IMR-90 (cell line): ENCODE results near the gene CCL28. TPM values are rescaled to one million over a fixed set of nuclear protein-coding genes. Genes with fewer than 3 reads are reported as not detected.

Experiments used
- ATAC-seq: fragments of 200-7000 bp; cut with Tn5 transposase; 2 replicates; pipeline ENCODE4 v1.9.1; 2020; ENCODE audit warnings: low read depth, mild to moderate bottlenecking, moderate library complexity
- BruUV-seq: library from RNA; stranded (reverse); fragments of 400-500 nt; replicated peaks from 2 replicates; lab custom pipeline; 2021; lab: Mats Ljungman, UMichigan
- CTCF ChIA-PET: fragments of 300-600 bp; formaldehyde crosslinking; extraction: SDS; loops from one replicate; lab custom pipeline; 2021; ENCODE audit warnings: antibody characterized with exemption; lab: Yijun Ruan, JAX
- POLR2A ChIA-PET: fragments of 300-600 bp; sonication (Branson Sonifier 250); formaldehyde crosslinking; loops from one replicate; lab custom pipeline; 2022; ENCODE audit warnings: antibody characterized with exemption; ENCODE audit not compliant: unreplicated experiment; lab: Charles Lee
- DNase-seq: peaks from one replicate; pipeline ENCODE4 v3.0.0; 2013
- H2AFZ ChIP-seq: replicated peaks from 2 replicates; pipeline ENCODE3; 2013; ENCODE audit warnings: low read length, mild to moderate bottlenecking; ENCODE audit not compliant: poor library complexity
- H2AK5ac ChIP-seq: 2 replicates; pipeline ENCODE4 v1.6.1; 2013; ENCODE audit warnings: low read depth, low read length, inconsistent platforms
- H2AK9ac ChIP-seq: replicated peaks from 2 replicates; pipeline ENCODE3; 2013; ENCODE audit warnings: mild to moderate bottlenecking, low read depth, low read length, moderate library complexity; ENCODE audit not compliant: poor library complexity
- H2BK120ac ChIP-seq: 2 replicates; pipeline ENCODE4 v1.6.1; 2013; ENCODE audit warnings: low read depth, low read length, inconsistent platforms
- H2BK15ac ChIP-seq: 3 replicates; pipeline ENCODE4 v1.6.1; 2013; ENCODE audit warnings: low read depth, low read length, inconsistent platforms
- H2BK20ac ChIP-seq: 2 replicates; pipeline ENCODE4 v1.6.1; 2013; ENCODE audit warnings: low read depth, mild to moderate bottlenecking, inconsistent platforms, low read length, moderate library complexity
- H2BK5ac ChIP-seq: 2 replicates; pipeline ENCODE4 v1.6.1; 2013; ENCODE audit warnings: mild to moderate bottlenecking, low read depth, low read length, inconsistent platforms; ENCODE audit not compliant: poor library complexity, severe bottlenecking
- H3K14ac ChIP-seq: replicated peaks from 2 replicates; pipeline ENCODE4 v1.6.1; 2013; ENCODE audit warnings: low read depth, low read length, inconsistent platforms
- H3K18ac ChIP-seq: 2 replicates; pipeline ENCODE4 v1.6.1; 2013; ENCODE audit warnings: low read depth, low read length, control low read depth
- H3K23ac ChIP-seq: 2 replicates; pipeline ENCODE4 v1.6.1; 2013; ENCODE audit warnings: low read depth, low read length, inconsistent platforms
- H3K27ac ChIP-seq: 2 replicates; pipeline ENCODE4 v1.5.1; 2013; ENCODE audit warnings: mild to moderate bottlenecking, control low read depth, low read length; ENCODE audit not compliant: insufficient read depth
- H3K27me3 ChIP-seq: 2 replicates; pipeline ENCODE4 v1.6.1; 2013; ENCODE audit warnings: low read length; ENCODE audit not compliant: control insufficient read depth, insufficient read depth
- H3K36me3 ChIP-seq: 2 replicates; pipeline ENCODE4 v1.6.1; 2013; ENCODE audit warnings: low read length, mixed read lengths; ENCODE audit not compliant: control insufficient read depth, insufficient read depth
- H3K4ac ChIP-seq: 2 replicates; pipeline ENCODE4 v1.6.1; 2013; ENCODE audit warnings: low read depth, low read length, inconsistent platforms
- H3K4me1 ChIP-seq: 2 replicates; pipeline ENCODE4 v1.6.1; 2013; ENCODE audit warnings: low read length, mixed read lengths; ENCODE audit not compliant: control insufficient read depth, insufficient read depth
- H3K4me2 ChIP-seq: 2 replicates; pipeline ENCODE4 v1.6.1; 2013; ENCODE audit warnings: low read depth, mild to moderate bottlenecking, control low read depth, low read length, moderate library complexity
- H3K4me3 ChIP-seq: 2 replicates; pipeline ENCODE4 v1.5.1; 2013; ENCODE audit warnings: low read depth, mild to moderate bottlenecking, control low read depth, low read length, moderate library complexity; ENCODE audit not compliant: insufficient read depth
- H3K56ac ChIP-seq: 2 replicates; pipeline ENCODE4 v1.6.1; 2013; ENCODE audit warnings: low read length, inconsistent platforms; ENCODE audit not compliant: insufficient read depth; ENCODE audit errors: extremely low read depth
- H3K79me1 ChIP-seq, 2 experiments: 2 replicates each; pipeline ENCODE4 v1.6.1; 2013; ENCODE audit warnings: low read length in 2 of 2, inconsistent platforms in 1 of 2, low read depth in 1 of 2
- H3K9ac ChIP-seq: 2 replicates; pipeline ENCODE4 v1.6.1; 2013; ENCODE audit warnings: low read depth, low read length, control low read depth
- H3K9me1 ChIP-seq: 2 replicates; pipeline ENCODE4 v1.6.1; 2013; ENCODE audit warnings: low read length, inconsistent platforms; ENCODE audit not compliant: insufficient read depth
- H3K9me3 ChIP-seq: 2 replicates; pipeline ENCODE4 v1.6.1; 2013; ENCODE audit warnings: low read length; ENCODE audit not compliant: control insufficient read depth, insufficient read depth
- H4K20me1 ChIP-seq: 2 replicates; pipeline ENCODE4 v1.6.1; 2013; ENCODE audit warnings: low read length, inconsistent platforms; ENCODE audit not compliant: insufficient read depth
- H4K5ac ChIP-seq: 2 replicates; pipeline ENCODE4 v1.6.1; 2013; ENCODE audit warnings: mild to moderate bottlenecking, low read depth, low read length, control low read depth
- H4K8ac ChIP-seq, 2 experiments: 2 replicates each; pipeline ENCODE4 v1.6.1; 2013; ENCODE audit warnings: low read depth in 2 of 2, low read length in 2 of 2, control low read depth in 1 of 2, inconsistent platforms in 1 of 2
- H4K91ac ChIP-seq: 2 replicates; pipeline ENCODE4 v1.6.1; 2013; ENCODE audit warnings: low read depth, low read length, inconsistent platforms; ENCODE audit not compliant: insufficient read depth
- CEBPB ChIP-seq: IDR thresholded peaks from 2 replicates; pipeline ENCODE4 v1.6.1; 2012; ENCODE audit warnings: low read depth, low read length, improper control_type of control experiment
- MAZ ChIP-seq: IDR thresholded peaks from 2 replicates; pipeline ENCODE4 v1.6.1; 2012; ENCODE audit warnings: low read depth, mild to moderate bottlenecking, low read length, improper control_type of control experiment, moderate library complexity, borderline replicate concordance
- NFE2L2 ChIP-seq: fragments of 150-350 bp; IDR thresholded peaks from 2 replicates; pipeline ENCODE4 v1.6.1; 2016; ENCODE audit warnings: low read depth, mild to moderate bottlenecking, low read length
- WGBS, 2 experiments: methylation state at CpG; one replicate each; pipeline versions ENCODE4 v1.1.5 to v1.1.7; 2013; ENCODE audit warnings: missing lambda C conversion rate in 2 of 2; ENCODE audit not compliant: insufficient read length in 1 of 2; ENCODE audit errors: extremely low coverage in 2 of 2; 5-methylcytosine and 5-hydroxymethylcytosine counted together
- dilution Hi-C: fragments of 300-500 bp; cut with HindIII; formaldehyde crosslinking; loops from one replicate; pipeline ENCODE4 v1.14.3; 2018; ENCODE audit warnings: low sequenced_read_pairs; ENCODE audit not compliant: unreplicated experiment
- in situ Hi-C: fragments of 300-500 bp; cut with MboI; formaldehyde crosslinking; loops from 3 replicates; pipeline ENCODE4 v1.14.3; 2019; ENCODE audit warnings: low sequenced_read_pairs, inconsistent platforms, mixed read lengths
- intact Hi-C: fragments of 100-400 bp; cut with micrococcal nuclease; formaldehyde crosslinking; loops from 2 replicates; pipeline ENCODE4 v1.10.0; 2022
- polyA plus RNA-seq, 3 experiments: library from polyadenylated mRNA; depleted of rRNA; stranded (reverse); fragments of >200 nt; gene quantifications; 2 replicates each; pipeline ENCODE4 v1.2.3, GENCODE V29; 2012; ENCODE audit warnings: low replicate concordance in 1 of 3
- total RNA-seq: library from RNA; depleted of rRNA; stranded (reverse); fragments of >200 nt; gene quantifications from 2 replicates; pipeline ENCODE4 v1.2.3, GENCODE V29; 2012

Gene CCL28
- total and polyA plus RNA-seq, 2 of the 4 experiments (the other 2 are of a cell fraction): under 0.01 to 0.02 TPM

DNA sequence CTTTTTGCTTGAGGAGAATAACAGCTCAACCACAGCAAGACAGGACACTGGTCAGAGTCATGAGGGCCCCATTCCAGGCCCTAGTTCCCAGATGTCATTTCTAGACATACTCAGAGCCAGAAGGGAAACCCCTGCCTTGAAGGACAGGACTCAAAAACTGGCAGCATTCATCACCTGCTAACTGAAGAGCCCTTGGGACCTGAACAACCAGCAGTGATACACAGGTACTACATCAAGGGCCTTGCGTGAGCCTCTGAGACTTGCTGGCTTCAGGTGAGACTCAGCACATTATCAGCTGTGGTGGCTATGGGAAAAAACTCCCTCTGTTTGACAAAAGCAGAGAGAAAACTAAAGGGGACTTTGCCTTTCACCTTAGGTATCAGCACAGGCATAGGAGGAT lies 48.9 kb upstream of the CCL28 start:
- Histone ChIP-seq H3K36me3 (no peaks in the 10 kb centered on the region), H3K4ac (no peak overlapping the region), H2BK20ac (no peak overlapping the region), H4K20me1 (no peaks in the 10 kb centered on the region), H2AK9ac (no peak overlapping the region), H2BK120ac (no peak overlapping the region), H2BK15ac (no peak overlapping the region), H3K56ac (no peak overlapping the region), H3K9ac (no peak overlapping the region), H2AK5ac (no peak overlapping the region), H3K4me3 (no peak overlapping the region), H3K9me3 (no peaks in the 10 kb centered on the region), H2AFZ (no peak overlapping the region), H4K5ac (no peak overlapping the region), H3K4me1 (no peaks in the 10 kb centered on the region), H4K8ac (no peak overlapping the region), H2BK5ac (no peak overlapping the region), H3K27me3 (no peaks in the 10 kb centered on the region), H3K27ac (no peak overlapping the region), H3K18ac (no peak overlapping the region), H3K23ac (no peak overlapping the region), H3K4me2 (no peak overlapping the region), H4K91ac (no peak overlapping the region), H3K9me1 (no peaks in the 10 kb centered on the region), H3K14ac (no peak overlapping the region), H3K79me1 (peaks cover 10 to 16% of the 10 kb centered on the region in 2 experiments; a peak in 2 of 4 replicates)
- DNase-seq (no peak), ATAC-seq (no peak)
- TF ChIP-seq MAZ: no peak
- no peak for TF ChIP-seq CEBPB
- no peak for TF ChIP-seq NFE2L2
- BruUV-seq: no TSS peak
- 100% methylated on average over 1 of the region's 1 CpG; no CpG with 5 or more reads in 1 of the 2 experiments for WGBS, 2 experiments
- dilution Hi-C loops (no loop called here), intact Hi-C loops (no loop called here), in situ Hi-C loops (no loop called here)
- ChIA-PET CTCF (no interaction called here), POLR2A (no interaction called here)
